ENCODE results near the gene SLC22A23. TPM values are rescaled to one million over a fixed set of nuclear protein-coding genes. Genes with fewer than 3 reads are reported as not detected.

The SLC22A23 gene
- total RNA-seq, 2 experiments from 2014 or later, result not detected

GRCh38 chr6:3226481-3227362 is 230.1 kb downstream of the SLC22A23 start:
- Histone ChIP-seq H4K20me1 (ENCODE audit: insufficient read depth, low read length) (no peaks in the 10 kb centered on the region), H3K36me3 (ENCODE audit: insufficient read depth, low read length) (no peaks in the 10 kb centered on the region), H3K4me2 (ENCODE audit: low read length) (peak overlapping the region; percentile 89), H3K4me3 (ENCODE audit: low read depth, low read length, poor library complexity, severe bottlenecking) (peak overlapping the region; percentile 56), H3K9me2 (ENCODE audit: insufficient read depth, low read length) (no peaks in the 10 kb centered on the region), H3K9me3 (ENCODE audit: low read length) (no peaks in the 10 kb centered on the region), H3K79me2 (ENCODE audit: insufficient read depth, low read depth, low read length) (no peaks in the 10 kb centered on the region), H2AFZ (ENCODE audit: low read length) (no peak overlapping the region), H3K27ac (ENCODE audit: low read depth, low read length, poor library complexity, severe bottlenecking) (no peak overlapping the region), H3K4me1 (ENCODE audit: insufficient read depth, low read length, poor library complexity, severe bottlenecking) (peaks cover 30% of the 10 kb centered on the region)
- CTCF ChIA-PET (ENCODE audit: unreplicated experiment), result interaction anchor here (1.5 kb wide), 1 partner anchor 23 kb away, joined by 5 read pairs; no protein-coding TSS in a partner anchor
- POLR2A ChIA-PET, result interaction anchor here (0.5 to 0.8 kb wide), 4 partner anchors 25 to 102 kb away, joined by 3 to 6 read pairs (median 3); no protein-coding TSS in a partner anchor
- TF ChIP-seq CTCF (conservative IDR thresholded peaks at IDR 0.05; ENCODE audit: low read length), result no peak
- TF ChIP-seq EZH2phosphoT487 (IDR thresholded peaks at IDR 0.05; ENCODE audit: borderline replicate concordance, low read depth, low read length), result peak; percentile 95
- peak; percentile 31 for DNase-seq (ENCODE audit: low spot score)
- intact Hi-C loops (cut with micrococcal nuclease; ENCODE audit: unreplicated experiment), result no loop called here
- no TSS peak for BruUV-seq (replicated peaks)

- Histone ChIP-seq H3K79me2 (ENCODE audit: insufficient read depth, low read depth, low read length) (no peaks in the 10 kb centered on the region), H3K4me1 (ENCODE audit: insufficient read depth, low read length, poor library complexity, severe bottlenecking) (peaks cover 30% of the 10 kb centered on the region), H4K20me1 (ENCODE audit: insufficient read depth, low read length) (no peaks in the 10 kb centered on the region), H3K4me2 (ENCODE audit: low read length) (no peak overlapping the region), H2AFZ (ENCODE audit: low read length) (no peak overlapping the region), H3K9me2 (ENCODE audit: insufficient read depth, low read length) (no peaks in the 10 kb centered on the region), H3K27ac (ENCODE audit: low read depth, low read length, poor library complexity, severe bottlenecking) (no peak overlapping the region), H3K9me3 (ENCODE audit: low read length) (no peaks in the 10 kb centered on the region), H3K36me3 (ENCODE audit: insufficient read depth, low read length) (no peaks in the 10 kb centered on the region), H3K4me3 (ENCODE audit: low read depth, low read length, poor library complexity, severe bottlenecking) (no peak overlapping the region)
- intact Hi-C loops (cut with micrococcal nuclease; ENCODE audit: unreplicated experiment), result no loop called here
- CTCF ChIA-PET (ENCODE audit: unreplicated experiment), result interaction anchor here (1.5 kb wide), 1 partner anchor 23 kb away, joined by 5 read pairs; no protein-coding TSS in a partner anchor
- no TSS peak for BruUV-seq (replicated peaks)
- POLR2A ChIA-PET, result no interaction called here
- TF ChIP-seq CTCF (conservative IDR thresholded peaks at IDR 0.05; ENCODE audit: low read length), result no peak
- no peak for TF ChIP-seq EZH2phosphoT487 (IDR thresholded peaks at IDR 0.05; ENCODE audit: borderline replicate concordance, low read depth, low read length)
- DNase-seq (ENCODE audit: low spot score), result no peak
Observed at GRCh38 chr6:3226042-3226441, 230.8 kb downstream of the SLC22A23 start.
